Activated CD8-positive, alpha-beta memory T cell treated with anti-CD3 and anti-CD28 coated beads, Interleukin-2, amount 50 U/mL, for 48 hours (primary cell): ENCODE data around the gene NSG2.
"Not testable (repeated sequence)": the region's sequence is repeated elsewhere in the genome, so short reads cannot be mapped to it uniquely, and the experiment has no call there.

ENCODE experiments used
- DNase-seq: peaks from one replicate; pipeline ENCODE4 v3.0.0-alpha.2; 2020

The NSG2 gene

DNA sequence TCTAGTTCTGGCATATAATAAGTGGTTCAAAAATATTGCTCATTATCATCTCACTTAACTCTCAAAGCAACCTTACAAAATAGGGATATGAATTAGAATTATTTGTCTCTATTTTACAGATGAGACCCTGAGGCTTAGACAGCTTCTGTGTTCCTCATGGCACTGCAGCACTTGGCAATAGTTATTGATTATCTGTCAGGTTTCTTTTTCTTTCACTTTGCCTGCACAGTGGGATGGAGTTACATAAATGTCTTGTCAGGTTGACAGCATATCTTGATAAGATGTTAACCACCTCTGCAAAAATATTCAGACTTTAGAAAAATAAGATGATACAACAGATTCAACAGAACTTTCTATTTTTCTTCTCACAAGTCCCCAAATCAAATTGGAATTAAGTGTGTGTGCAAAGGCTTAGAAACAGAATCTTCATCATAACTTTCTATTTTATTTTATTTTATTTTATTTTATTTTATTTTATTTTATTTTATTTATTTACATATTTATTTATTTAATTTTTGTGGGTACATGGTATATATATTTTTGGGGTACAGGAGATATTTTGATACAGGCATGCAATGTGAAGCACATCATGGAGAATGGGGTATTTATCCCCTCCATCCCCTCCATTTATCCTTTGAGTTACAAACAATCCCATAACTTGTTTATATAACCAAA lies 17.7 kb downstream of the NSG2 start:
- DNase-seq: no peak

DNA sequence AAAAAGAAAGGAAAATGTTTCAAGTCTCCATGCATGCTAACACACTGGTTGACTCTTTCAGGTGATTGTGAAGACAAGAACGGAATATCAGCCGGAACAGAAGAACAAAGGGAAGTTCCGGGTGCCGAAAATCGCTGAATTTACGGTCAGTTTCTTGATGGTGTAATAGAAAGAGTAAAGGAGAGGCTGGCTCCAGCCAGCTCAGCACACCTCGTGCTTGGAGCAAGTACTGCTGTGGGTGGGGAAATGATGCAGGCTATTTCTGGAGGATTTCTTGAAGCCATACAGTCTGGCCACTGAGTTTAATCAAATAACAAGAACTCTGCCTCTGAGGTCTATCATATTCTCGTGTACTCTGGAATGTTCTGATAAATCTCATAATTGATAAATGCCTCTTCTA lies 18.7 kb downstream of the NSG2 start:
- DNase-seq: no peak

DNA sequence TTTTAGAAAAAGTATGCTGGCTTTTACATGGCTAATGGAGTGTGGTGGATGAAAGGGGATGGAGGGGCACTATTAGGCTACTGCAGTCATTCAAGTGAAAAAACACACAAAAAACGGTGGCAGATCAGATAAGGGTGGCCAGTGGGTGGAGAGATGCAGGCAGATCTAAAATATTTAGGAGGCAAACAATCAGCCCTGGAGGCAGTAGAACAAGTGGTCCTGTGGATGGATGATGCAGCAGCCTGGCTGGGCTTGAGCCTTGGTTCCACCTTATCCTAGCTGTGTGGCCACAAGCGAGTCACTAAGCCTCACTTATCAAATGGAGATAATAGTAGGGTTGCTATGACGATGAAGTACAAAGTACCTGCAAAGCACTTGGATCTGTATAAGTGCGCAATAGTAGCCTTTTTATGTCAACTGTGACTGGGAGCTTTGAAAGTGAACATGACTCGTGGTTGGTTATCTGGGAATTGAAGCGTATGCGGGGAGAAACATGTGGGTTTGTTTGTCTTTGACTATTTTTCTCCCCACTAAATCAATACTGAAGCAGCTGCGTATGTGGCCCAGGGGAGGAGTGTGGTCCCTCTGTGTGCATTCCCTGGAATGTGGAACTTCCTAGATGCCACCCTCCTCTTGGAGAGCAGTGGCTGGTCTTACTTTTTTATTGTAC lies 20.2 kb downstream of the NSG2 start:
- DNase-seq: no peak

DNA sequence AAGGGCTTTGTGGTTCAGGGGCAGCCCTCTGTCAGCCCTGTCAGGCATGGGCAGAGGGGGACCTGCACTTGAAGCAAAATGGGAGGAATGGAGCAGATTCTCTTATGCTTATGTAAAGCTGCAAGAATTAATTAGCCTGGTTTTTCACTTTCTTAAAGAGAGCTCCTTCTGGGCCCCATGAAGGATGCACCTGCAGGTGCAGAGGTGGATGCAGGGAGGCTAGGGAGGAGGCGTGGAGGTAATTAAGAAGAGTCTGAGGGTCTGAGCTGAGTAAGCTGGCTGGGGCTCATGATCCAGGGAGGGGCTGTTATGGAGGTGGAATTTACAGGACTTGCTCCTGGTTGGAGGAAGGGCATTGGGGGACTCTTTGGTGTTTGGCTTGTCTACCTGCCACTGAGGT lies 22.0 kb downstream of the NSG2 start:
- DNase-seq: no peak

DNA sequence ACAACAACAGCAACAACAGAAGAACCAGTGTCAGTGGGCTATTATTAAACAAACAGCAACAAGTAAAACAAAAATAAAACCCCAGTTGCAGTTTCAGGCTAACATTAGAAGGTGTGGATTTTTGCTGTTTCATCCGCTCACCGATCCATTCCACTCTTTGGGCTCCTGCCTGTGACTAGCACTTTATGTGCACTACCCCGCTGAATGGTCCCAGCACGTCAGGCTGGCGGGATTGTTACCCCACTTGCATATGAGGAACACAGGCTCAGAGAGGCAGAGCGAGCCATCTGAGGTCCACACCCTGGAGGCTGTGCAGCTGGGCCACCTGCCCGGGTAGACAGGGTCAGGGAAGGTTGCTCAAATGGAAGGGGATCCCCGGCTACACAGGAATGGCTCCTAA lies 26.0 kb downstream of the NSG2 start:
- DNase-seq: no peak

DNA sequence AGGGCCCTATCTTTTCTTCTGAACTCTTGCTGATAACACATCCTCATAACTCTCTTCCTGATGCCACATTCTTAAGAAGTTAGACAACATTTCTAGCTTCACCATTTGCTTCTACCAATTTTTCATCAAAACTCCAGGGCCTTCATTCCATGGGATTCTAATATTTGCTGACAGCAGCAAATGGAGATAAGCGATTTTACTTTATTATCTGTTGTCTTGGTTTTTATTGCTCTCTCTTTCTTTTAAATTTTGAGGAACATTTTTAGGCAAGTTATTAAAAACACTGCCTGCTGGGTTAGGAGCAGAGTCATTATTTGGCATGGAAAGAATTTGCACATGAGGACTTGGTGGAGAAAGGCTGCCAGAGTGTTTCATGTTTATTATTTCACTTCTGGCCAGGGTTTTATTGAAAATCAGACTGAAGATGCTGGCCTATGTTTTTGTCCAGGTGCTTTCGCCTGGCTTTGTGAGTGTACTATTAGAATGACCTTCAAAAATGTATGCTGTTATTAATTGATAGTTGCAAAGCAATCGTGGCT lies 27.7 kb downstream of the NSG2 start:
- no peak for DNase-seq

DNA sequence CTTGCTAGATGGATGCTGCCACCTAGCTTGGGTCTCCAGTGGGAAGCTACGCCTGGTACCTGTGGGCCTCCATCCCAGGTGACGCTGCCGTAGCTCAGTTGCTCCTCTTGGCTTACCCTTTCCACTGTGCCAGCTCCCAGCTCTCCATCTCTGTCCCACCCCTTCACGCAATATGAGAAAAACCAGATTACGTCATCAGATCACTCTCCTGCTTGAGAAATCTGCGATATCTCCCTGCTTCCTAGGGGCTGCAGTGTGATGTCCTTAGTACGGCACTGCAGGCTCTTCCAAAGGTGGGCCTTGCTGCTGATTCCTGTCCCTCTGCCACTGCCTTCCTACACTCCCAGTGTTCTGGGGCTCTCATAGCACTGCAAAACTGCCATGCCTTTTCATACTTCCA lies 28.9 kb downstream of the NSG2 start:
- DNase-seq: no peak

DNA sequence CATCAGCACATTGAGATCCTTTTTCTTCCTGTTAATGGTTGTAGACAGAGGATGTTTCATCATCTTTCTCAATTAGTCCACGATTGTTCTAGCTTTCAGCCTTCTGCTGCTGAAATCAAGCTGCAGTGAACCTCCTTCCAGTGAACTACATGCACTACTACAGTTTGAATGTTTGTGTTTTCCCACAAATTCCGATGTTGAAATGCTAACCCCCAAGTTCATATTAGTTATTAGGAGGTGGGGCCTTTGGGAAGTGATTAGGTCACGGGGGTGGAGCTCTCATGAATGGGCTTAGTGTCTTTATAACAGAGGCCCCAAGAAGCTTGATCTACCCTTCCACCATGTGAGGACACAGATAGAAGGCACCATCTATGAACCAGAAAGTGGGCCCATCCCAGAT lies 32.9 kb downstream of the NSG2 start:
- DNase-seq: no peak

DNA sequence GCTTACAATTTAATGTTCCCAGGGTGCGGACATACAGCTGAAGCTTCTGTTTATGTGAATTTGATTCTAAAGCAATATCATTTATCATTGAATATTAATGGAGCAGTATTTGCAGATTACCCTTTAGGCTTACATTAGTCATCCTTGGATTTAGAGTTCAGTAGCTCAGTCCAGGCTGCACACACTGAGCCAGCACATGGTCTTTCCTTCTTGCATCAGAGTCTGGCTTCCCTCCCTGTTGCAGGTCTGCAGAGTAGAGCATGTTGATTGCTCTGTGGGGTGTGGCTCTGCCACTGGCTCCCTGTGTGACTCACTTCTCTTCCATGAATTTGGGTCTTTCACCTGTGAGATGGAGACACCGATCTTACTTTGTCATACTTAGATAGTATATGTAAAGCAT lies 36.8 kb downstream of the NSG2 start:
- no peak for DNase-seq

DNA sequence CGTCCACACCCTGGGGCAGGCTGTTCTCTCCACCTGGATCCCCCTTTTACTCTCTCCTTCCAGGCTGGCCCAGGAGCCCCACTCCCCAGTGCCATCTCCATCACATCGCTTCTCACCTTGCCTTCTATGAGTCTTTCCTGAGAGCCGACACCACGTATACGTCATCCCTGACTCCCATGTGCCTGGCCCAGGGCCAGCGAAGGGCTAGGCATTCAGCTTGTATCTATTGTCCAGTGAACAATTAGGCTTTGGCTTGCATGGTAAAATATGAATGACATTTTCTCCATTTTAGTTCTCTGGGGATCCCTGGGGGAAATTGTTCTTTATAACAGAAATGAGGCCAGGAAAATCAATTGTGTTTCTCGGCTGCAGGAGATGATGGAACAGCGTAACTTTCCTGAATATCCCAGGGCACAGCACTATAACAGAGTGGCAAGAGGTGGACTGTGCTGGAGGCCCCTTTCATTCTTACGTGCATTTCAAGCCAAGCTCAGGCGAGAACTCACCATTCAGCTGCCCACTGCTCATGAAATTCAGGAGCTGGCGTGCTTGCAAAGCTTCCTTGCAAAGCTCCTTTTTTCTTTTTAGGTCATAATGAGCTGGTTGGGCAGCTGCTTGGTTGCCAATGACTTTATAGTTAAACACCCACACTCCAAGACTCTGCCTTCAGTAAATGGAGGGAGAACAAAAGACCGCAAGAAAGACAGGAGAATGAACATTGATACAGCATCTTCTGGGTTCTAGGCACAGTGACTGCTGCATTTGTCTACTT lies 37.7 kb downstream of the NSG2 start:
- no peak for DNase-seq

DNA sequence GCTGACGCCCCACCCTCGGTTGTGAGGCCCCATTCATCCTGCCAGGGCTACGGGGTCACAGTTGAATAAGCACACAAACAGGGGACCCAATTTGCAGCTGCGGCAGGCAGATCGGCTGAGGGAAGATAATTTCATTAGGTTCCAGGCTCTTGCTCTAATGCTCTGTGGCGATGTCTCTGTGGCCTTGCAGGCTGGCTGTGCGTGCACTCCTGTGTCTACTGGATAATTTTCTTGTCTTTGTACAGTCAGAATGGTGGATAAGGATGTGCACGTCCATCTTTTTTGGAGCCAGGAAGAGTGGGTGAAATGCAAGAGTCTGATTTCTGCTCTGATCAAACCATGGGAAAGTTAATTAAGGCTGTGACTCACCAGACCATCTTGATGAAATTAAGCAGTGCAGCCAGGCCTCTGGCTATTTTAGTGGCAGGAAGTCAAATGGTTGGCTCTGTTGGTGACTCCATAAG lies 39.2 kb downstream of the NSG2 start:
- no peak for DNase-seq

DNA sequence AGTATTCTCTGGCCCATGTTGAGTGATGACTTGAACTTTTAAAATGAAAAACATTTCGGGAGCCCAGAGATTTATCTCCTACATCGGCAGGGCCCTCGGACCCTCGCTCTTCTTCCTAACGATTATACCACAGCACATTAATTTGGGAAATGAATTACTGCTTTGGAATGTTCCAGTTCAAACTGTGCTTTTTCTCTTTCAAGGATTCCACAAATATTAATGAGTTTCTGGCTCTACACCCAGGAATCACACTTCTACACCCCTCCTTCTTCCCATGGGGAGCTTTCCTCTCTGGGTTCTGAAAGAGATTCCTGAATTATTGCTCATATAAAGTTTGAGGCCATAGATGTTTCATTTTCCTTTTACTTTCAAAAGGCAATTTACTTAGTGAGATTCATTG lies 41.2 kb downstream of the NSG2 start:
- no peak for DNase-seq

DNA sequence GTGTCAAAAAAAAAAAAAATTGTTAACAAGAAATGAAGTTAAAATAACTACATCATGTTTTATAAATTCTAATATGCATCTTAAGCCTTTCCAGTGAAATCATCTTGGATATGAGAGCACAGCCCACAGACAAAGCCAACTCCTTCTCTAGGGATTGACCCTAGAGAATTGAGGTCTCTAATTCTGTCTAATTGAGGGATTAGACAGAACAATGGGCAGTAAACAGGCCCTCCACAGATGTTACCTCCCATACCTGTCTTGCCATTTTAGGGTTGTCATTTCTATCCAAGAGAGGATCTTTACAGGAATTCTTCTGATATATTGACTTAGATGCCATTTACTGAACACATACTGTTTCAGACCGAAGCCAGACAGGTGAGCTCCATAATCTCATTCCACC lies 42.3 kb downstream of the NSG2 start:
- DNase-seq: no peak

DNA sequence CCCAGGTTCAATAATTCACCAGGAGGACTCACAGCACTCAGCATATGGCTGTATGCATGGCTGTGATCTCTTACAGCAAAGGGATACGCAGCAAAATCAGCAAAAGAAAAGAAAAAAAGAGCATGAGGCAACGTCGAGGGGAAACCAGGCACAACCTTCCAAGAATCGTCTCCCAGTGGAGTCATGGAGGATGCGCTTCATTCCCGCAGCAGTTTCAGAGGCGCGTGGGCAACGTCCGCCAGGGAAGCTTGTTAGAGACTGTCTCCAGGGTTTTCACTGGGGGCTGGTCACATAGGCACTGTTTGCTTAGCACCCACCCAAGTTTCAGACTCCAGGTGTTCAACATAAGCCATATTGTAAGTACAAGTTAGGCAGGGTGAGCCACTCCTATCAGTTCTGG lies 44.6 kb downstream of the NSG2 start:
- no peak for DNase-seq

DNA sequence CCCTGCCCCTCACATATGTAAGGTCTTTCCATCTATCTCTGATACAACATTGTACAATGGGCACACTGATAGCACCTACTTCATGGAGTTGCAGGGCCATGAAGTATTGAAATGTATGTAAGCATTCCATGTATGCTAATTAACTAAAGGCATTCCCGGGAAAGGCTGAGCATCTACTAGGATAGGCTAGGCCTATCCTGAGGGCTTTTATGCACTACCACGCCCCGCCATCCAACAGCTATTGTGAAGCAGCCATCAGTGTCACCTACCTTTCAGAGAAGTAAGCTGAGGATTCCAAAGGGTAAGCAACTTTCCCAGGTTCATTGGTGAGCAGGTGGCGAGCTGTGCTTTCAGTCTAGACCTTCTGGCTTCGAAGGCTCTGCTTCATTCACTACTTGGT lies 47.6 kb downstream of the NSG2 start:
- DNase-seq: no peak

DNA sequence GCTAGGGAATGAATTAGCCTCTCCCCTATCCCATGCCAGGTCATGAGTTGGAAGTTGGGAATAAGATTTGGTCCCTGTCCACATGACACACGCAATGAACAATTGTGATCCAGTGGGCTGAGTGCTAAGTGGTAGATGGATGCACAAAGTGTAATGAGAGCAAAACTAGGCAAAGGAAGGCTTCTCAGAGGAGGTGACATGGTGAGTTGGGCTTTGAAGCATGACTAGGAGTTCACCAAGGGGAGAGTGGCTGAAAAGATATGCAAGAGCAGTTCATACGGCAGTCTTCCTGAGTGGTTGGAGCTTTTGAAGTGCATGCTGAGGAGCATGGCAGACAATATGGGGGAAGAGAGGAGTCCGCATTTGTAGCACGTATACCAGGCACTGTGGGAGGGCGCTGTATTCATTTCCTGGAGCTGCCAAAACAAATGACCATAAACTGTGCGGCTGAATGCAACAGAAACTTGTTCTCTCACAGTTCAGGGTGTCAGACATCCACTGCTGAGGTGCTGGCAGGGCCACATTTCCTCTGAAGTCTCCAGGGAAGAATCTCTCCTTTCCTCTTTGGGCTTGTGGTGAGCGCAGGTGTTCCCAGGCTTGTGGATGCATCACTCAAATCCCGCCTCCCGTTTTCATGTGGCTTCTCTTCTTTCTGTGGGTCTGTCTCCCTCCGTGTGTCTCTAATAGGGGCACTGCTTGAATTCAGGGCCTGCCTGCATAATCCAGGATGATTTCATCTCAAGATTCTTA lies 49.5 kb downstream of the NSG2 start:
- no peak for DNase-seq

DNA sequence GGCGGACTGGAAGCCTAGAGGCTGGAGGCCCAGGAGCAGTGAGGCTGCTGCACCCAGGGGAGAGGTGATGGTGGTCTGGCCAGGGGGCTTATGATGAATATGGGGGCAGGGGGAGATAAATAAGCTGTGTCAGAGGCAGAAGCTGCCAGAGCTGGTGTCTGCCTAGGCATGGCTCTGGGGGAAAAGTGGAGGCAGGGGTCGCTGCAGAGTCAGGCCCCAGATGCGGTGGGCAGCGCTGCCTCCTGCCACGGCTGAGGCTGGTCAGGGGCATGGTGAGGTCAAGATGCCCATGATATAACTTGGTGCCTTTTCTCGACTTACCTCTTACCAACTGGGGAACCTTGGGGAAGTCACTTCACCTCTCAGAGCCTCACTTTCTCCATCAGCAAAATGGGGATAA lies 51.1 kb downstream of the NSG2 start:
- no peak for DNase-seq

DNA sequence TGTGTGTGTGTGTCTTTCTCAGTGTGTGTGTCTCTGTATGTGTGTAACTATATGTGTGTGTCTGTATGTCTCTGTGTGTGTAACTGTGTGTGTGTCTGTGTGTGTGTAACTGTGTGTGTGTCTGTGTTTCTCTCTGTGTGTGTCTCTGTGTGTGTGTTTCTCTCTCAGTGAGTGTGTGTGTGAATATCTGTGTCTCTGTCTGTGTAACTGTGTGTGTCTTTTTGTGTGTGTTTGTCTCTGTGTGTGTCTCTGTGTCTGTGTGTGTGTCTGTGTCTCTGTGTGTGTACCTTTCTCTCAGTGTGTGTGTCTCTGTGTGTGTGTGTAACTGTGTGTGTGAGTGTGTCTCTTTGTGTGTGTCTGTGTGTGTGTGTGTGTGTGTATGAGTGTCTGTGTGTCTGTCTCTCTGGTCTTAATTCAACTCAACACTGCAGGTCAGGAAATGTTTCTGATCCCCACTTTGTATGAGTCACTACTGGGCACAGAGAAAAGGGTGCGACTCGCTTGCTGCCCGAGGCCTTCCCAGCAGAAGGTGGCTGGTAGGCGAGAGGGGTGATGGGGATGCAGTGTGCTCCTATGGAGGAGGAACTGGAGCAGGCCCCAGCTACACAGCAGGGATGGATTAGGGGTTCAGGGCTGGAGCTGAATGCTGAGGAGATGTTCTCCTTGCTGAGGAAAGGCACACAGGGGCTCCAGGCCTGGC lies 52.1 kb downstream of the NSG2 start:
- no peak for DNase-seq

DNA sequence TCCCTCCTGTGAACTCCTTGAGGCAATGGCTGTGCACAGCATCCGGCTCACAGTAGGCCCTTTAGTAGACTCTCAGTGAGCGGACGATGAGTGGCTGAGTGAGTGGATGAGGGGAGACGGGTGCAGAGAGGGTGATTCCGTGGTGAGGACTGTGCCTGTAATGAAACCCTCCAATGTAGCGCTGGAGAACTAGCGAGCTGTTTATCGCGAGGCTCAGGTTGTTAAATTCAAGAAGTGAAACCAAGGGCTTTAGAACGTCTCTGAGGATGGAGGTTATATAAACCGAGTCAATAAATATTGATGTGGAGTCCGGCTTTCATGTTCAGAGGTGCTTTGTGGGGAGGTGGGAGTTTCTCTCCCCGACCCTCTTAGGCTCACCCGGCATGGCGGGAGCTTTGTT lies 53.2 kb downstream of the NSG2 start:
- DNase-seq: no peak

DNA sequence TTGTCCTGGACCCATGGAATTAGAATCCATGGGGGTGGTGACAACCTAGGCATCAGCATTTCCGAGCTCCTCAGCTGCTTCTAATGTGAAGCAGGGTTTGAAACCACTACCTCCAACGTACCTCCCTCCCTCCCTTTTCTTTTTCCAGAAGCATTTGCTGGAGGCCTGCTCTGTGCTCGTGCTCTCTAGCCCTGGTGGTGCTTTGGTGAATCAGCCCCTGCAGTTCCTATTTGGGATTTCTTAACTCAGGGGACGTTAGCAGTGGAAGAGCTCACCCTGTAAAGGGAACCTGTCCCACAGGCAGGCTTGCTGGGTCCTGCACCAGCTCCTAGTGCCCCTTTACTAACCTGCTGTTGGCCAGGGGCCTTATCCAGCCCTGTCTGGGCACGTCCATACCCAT lies 55.0 kb downstream of the NSG2 start:
- DNase-seq: no peak

DNA sequence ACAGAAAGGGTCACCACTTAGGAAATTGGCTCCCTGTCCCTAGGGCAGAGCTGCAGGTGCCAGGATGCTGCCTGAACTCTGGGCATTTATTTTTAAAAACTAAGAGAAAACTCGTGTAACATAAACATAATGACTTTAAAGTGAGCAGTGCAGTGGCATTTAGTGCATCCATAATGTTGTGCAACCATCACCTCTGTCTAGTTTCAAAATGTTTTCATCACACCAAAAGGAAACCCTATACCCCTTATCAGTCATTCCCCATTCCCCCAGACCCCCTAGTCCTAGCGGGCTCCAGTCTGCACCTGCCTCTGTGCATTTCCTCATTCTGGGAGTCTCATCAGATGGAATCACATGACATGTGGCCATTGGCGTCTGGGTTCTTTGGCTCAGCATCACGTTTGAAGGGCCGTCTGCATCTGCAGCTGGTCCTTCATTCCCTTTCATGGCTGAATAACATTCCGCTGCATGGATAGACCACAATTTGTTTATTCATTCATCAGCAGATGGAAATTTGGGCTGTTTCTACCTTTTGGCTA lies 55.8 kb downstream of the NSG2 start:
- no peak for DNase-seq

DNA sequence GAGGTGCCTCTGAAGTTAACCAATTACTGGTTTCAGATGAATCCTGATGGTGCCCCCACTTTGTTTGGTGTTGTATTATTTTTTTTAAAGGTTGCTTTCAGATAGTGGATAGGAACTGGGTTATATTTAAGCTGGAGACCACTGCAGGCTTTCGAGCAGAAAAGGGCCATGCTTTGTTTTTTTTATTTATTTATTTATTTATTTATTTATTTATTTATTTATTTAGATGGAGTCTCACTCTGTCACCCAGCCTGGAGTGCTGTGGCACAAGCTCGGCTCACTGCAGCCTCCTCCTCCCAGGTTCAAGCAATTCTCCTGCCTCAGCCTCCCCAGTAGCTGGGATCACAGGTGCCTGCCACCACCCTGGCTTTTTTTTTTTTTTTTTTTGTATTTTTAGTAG lies 57.1 kb downstream of the NSG2 start:
- not testable (repeated sequence) for DNase-seq
